Common myeloid progenitor, CD34-positive (primary cell): ENCODE data around the gene TFF1.
A peak's percentile ranks its signal among the peaks of the same experiment; 100 is the strongest.

Source experiments
- CTCF ChIA-PET: fragments of 350-600 bp; sonication (Branson Sonifier 250); formaldehyde crosslinking; loops from one replicate; lab custom pipeline; 2021; ENCODE audit warnings: antibody characterized with exemption; lab: Charles Lee
- POLR2A ChIA-PET: fragments of 350-600 bp; sonication (Branson Sonifier 250); formaldehyde crosslinking; loops from one replicate; lab custom pipeline; 2021; ENCODE audit warnings: antibody characterized with exemption; lab: Charles Lee
- DNase-seq, 3 donors: peaks; one replicate each; pipeline versions ENCODE4 v3.0.0 to v3.0.0-alpha.2; 2013
- H3K27ac ChIP-seq, 2 experiments: 1 replicate in 1 of 2; 2 replicates in 1 of 2; pipeline ENCODE4 v1.7.0; 2013; ENCODE audit warnings: inconsistent platforms in 2 of 2, low read length in 2 of 2, mild to moderate bottlenecking in 2 of 2, low read depth in 1 of 2, moderate library complexity in 1 of 2; ENCODE audit not compliant: severe bottlenecking in 2 of 2, insufficient read depth in 1 of 2, poor library complexity in 1 of 2
- H3K27me3 ChIP-seq, 5 experiments: replicated peaks in 2 of 5; 1 replicate in 3 of 5; 2 replicates in 2 of 5; pipeline versions ENCODE4 v1.6.1 to v1.7.0; 2013; ENCODE audit warnings: low read length in 4 of 5, mild to moderate bottlenecking in 2 of 5, moderate library complexity in 2 of 5, inconsistent platforms in 1 of 5; ENCODE audit not compliant: insufficient read depth in 5 of 5, control insufficient read depth in 4 of 5
- H3K36me3 ChIP-seq, 4 experiments: 1 replicate in 2 of 4; 2 replicates in 2 of 4; pipeline versions ENCODE4 v1.6.1 to v1.7.0; 2013; ENCODE audit warnings: low read length in 3 of 4, control low read depth in 1 of 4, mild to moderate bottlenecking in 1 of 4; ENCODE audit not compliant: control insufficient read depth in 4 of 4, insufficient read depth in 4 of 4
- H3K4me1 ChIP-seq, 4 experiments: 1 replicate in 3 of 4; 2 replicates in 1 of 4; pipeline versions ENCODE4 v1.6.1 to v1.7.1; 2013; ENCODE audit warnings: low read length in 3 of 4, mild to moderate bottlenecking in 3 of 4, control low read depth in 1 of 4, inconsistent platforms in 1 of 4, moderate library complexity in 1 of 4; ENCODE audit not compliant: control insufficient read depth in 4 of 4, insufficient read depth in 4 of 4; ENCODE audit errors: control extremely low read depth in 1 of 4
- H3K4me3 ChIP-seq, 7 experiments: 1 replicate in 4 of 7; 2 replicates in 3 of 7; pipeline versions ENCODE4 v1.5.1 to v1.7.0; 2013; ENCODE audit warnings: mild to moderate bottlenecking in 7 of 7, low read length in 6 of 7, moderate library complexity in 6 of 7, inconsistent platforms in 2 of 7, low read depth in 2 of 7, control low read depth in 1 of 7; ENCODE audit not compliant: insufficient read depth in 4 of 7, control insufficient read depth in 1 of 7; ENCODE audit errors: extremely low read depth in 1 of 7
- H3K9me3 ChIP-seq, 5 experiments: 1 replicate in 4 of 5; 2 replicates in 1 of 5; pipeline versions ENCODE4 v1.6.1 to v1.7.1; 2013; ENCODE audit warnings: low read length in 4 of 5, mild to moderate bottlenecking in 2 of 5, inconsistent platforms in 1 of 5, low read depth in 1 of 5, moderate library complexity in 1 of 5; ENCODE audit not compliant: control insufficient read depth in 4 of 5, insufficient read depth in 2 of 5; ENCODE audit errors: control extremely low read depth in 1 of 5
- WGBS: methylation state at CpG from one replicate; pipeline ENCODE4 v1.1.5; 2013; ENCODE audit not compliant: insufficient coverage; 5-methylcytosine and 5-hydroxymethylcytosine counted together

Gene TFF1

DNA sequence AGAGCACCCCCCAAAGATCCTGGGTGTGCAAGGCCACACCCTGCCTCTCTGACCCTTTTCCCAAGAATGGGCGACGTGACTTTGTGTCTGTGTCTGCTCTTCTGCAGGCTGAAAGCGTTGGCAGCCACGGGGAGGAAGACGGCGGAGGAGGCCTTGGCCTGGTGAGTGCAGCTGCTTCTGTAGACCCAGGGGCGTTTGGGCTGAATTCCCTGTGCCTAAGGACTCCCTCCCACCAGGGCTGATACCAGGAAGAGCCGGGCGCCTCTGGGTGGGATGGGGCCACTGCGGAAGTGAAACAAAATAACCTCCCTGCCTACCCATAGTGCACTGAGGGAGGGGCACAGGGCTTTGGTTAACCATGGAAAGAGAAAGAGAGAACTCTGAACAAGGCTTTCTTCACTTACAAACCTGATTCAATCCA lies 39.9 kb upstream of the TFF1 start:
- H3K4me1 ChIP-seq = peaks cover 0 to 9% (median 4%) of the 10 kb centered on the region in 4 experiments
- DNase-seq = no peak

DNA sequence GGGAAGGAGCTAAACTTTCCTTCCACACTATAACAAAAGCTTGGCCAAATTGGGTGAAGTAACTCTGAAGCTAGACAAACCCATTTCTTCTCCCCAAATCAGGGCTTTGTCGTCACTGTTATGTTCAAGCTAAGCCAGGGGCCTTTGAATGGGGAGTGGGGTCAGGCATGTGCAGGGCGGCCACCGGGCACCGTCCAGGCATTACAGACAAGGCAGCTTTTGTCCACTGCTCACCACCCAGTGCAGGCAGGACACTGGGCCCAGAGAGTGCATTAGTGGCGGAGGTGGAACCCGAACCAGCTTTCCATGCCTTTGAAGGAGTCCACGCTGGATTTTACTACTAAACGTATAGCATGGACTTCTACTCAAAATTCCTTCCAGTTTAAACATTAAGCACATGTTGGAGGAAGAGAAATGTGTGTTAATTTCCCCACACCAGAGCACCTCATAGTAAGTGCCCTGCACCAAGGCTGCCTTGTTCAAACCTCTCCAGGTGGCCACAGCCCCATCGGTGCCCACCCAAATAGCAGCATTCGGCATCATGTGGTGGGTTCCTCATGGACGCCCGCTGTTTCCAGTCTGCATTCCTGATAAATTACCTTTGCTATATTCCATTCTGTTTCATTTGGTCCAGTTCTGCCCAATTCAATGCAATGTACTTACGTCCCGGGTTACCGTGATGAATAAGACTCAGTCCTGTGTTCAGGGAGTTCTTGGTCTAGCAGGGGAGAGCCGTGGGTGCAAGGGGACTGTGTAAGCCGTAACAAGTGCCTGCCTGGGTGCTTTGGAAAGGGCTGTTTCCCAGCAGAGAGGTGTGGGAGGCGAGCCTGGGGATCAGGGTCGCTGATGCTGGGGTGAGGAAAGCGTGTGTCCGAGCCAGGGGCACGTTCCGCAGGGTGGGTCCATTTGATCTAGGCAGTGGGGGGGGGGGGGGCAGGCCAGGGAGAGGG lies 39.0 kb upstream of the TFF1 start:
- WGBS = 98% methylated on average over 21 of the region's 23 CpGs
- no peak overlapping the region for H3K27ac ChIP-seq

More for the DNA sequence above, 39.9 kb upstream of the TFF1 start:
- H3K4me3 ChIP-seq = no peak overlapping the region
- no peaks in the 10 kb centered on the region for H3K27me3 ChIP-seq
- CTCF ChIA-PET = no interaction called here
- POLR2A ChIA-PET = interaction anchor here (0.6 kb wide), 1 partner anchor 16 kb away, joined by 3 read pairs; no protein-coding TSS in a partner anchor
- H3K36me3 ChIP-seq = no peaks in the 10 kb centered on the region
- WGBS = 98% methylated on average over 6 of the region's 10 CpGs
- H3K27ac ChIP-seq = no peak overlapping the region
- H3K9me3 ChIP-seq = peaks cover 0 to 9% (median 0%) of the 10 kb centered on the region in 5 experiments

DNA sequence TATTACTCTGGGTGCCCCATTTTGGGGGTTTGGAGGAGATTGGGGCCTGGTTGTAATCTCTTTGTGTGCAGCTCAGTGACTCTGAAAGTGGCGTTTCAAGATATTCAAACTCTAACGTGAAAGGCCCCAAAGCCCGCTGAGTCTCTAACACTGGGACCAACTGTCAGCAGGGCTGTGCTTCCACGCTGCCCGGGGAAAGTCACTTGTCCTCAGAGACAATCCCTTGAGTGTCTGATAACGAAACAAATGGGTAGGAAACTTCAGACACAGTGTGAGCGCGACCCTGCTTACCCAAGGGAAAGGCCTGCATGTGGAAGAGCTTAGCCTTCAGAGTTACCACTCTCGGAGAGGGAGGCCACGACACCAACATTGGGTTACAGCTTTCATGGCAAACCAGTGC lies 38.2 kb upstream of the TFF1 start:
- Histone ChIP-seq H3K9me3 (peaks cover 0 to 9% (median 0%) of the 10 kb centered on the region in 5 experiments), H3K27me3 (no peaks in the 10 kb centered on the region), H3K4me3 (no peak overlapping the region), H3K27ac (peak overlapping the region in 1 of 2 experiments; percentile 14), H3K36me3 (no peaks in the 10 kb centered on the region), H3K4me1 (peaks cover 0 to 9% (median 4%) of the 10 kb centered on the region in 4 experiments)
- ChIA-PET CTCF (interaction anchor here (0.9 to 2.2 kb wide), 3 partner anchors 12 to 37 kb away, joined by 3 to 9 read pairs (median 4); no protein-coding TSS in a partner anchor), POLR2A (no interaction called here)
- WGBS = 93% methylated on average over 9 of the region's 10 CpGs
- DNase-seq = peak in 1 of 3 donors; percentile 44

More for the DNA sequence above, 39.0 kb upstream of the TFF1 start:
- Histone ChIP-seq H3K4me1 (peaks cover 0 to 9% (median 4%) of the 10 kb centered on the region in 4 experiments), H3K9me3 (peaks cover 0 to 9% (median 0%) of the 10 kb centered on the region in 5 experiments), H3K4me3 (no peak overlapping the region), H3K27me3 (no peaks in the 10 kb centered on the region), H3K36me3 (no peaks in the 10 kb centered on the region)
- ChIA-PET POLR2A (no interaction called here), CTCF (interaction anchor here (2.2 kb wide), 1 partner anchor 12 kb away, joined by 9 read pairs; no protein-coding TSS in a partner anchor)
- no peak for DNase-seq

- peak; percentile 40 to 71 (median 54) for DNase-seq
- peak within 1 kb of the TSS in 1 of 2 experiments; percentile 14 for H3K27ac ChIP-seq
- CTCF ChIA-PET = interaction anchor here (0.9 to 2.2 kb wide), 5 partner anchors 9 to 36 kb away, joined by 3 to 9 read pairs (median 4); no protein-coding TSS in a partner anchor
Observed at GRCh38 chr21:42403611-42404231, 37.4 kb upstream of the TFF1 start, which contains the start of gene UBASH3A. UBASH3A (plus strand) TSS chr21:42403902; CDS start chr21:42403946, 44 bp downstream.

GRCh38 chr21:42401820-42402251 lies 35.5 kb upstream of the TFF1 start:
- Histone ChIP-seq H3K27me3 (no peaks in the 10 kb centered on the region), H3K27ac (no peak overlapping the region), H3K36me3 (no peaks in the 10 kb centered on the region), H3K4me3 (no peak overlapping the region), H3K4me1 (peaks cover 0 to 9% (median 4%) of the 10 kb centered on the region in 4 experiments), H3K9me3 (peaks cover 0 to 9% (median 0%) of the 10 kb centered on the region in 5 experiments)
- no peak for DNase-seq
- ChIA-PET CTCF (interaction anchor here (1.2 to 1.6 kb wide), 2 partner anchors 63 to 65 kb away, joined by 3 to 4 read pairs; no protein-coding TSS in a partner anchor), POLR2A (no interaction called here)
- WGBS = no CpG with 5 or more reads among the region's 2 CpGs

More at GRCh38 chr21:42403611-42404231, 37.4 kb upstream of the TFF1 start, which contains the start of gene UBASH3A:
- H3K27me3 ChIP-seq = no peaks in the 10 kb centered on the region
- no peaks in the 10 kb centered on the region for H3K36me3 ChIP-seq
- peaks cover 0 to 9% (median 0%) of the 10 kb centered on the region in 5 experiments for H3K9me3 ChIP-seq
- peaks cover 0 to 9% (median 4%) of the 10 kb centered on the region in 4 experiments for H3K4me1 ChIP-seq
- H3K4me3 ChIP-seq = peak within 1 kb of the TSS in 1 of 7 experiments; percentile 1
- POLR2A ChIA-PET = no interaction called here
- WGBS = 59% methylated on average over 19 of the region's 21 CpGs

DNA sequence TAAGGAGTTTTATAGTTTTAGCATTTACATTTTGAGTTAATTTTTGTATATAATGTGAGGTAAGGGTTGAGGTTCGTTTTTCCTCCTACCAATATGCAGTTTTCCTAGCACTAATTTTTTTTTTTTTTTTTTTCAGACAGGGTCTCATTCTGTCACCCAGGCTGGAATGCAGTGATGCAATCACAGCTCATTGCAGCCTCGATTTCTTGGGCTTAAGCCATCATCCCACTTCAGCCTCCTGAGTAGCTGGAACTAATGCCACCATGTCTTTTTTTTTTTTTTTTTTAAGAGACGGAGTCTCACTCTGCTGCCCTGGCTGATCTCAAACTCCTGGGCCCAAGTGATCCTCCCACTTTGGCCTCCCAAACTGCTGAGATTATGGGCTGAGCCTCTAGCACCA lies 34.8 kb upstream of the TFF1 start:
- WGBS = 57% methylated on average over 1 of the region's 3 CpGs
- Histone ChIP-seq H3K4me1 (peaks cover 0 to 9% (median 4%) of the 10 kb centered on the region in 4 experiments), H3K27ac (no peak overlapping the region), H3K9me3 (peaks cover 0 to 9% (median 0%) of the 10 kb centered on the region in 5 experiments), H3K27me3 (no peaks in the 10 kb centered on the region), H3K4me3 (no peak overlapping the region), H3K36me3 (no peaks in the 10 kb centered on the region)
- no peak for DNase-seq
- POLR2A ChIA-PET = no interaction called here
- CTCF ChIA-PET = interaction anchor here (1.0 kb wide), 1 partner anchor 22 kb away, joined by 3 read pairs; no protein-coding TSS in a partner anchor
